Left cardiac atrium (tissue), 4 donors: ENCODE data around the gene TXNDC17. TPM values are rescaled to one million over a fixed set of nuclear protein-coding genes. Genes with fewer than 3 reads are reported as not detected.
"Not testable (repeated sequence)": the region's sequence is repeated elsewhere in the genome, so short reads cannot be mapped to it uniquely, and the experiment has no call there.

Experiments
- ATAC-seq, 2 donors: fragments of 200-7000 bp; cut with Tn5 transposase; one replicate each; pipeline ENCODE4 v1.9.1; 2020; ENCODE audit warnings: mild to moderate bottlenecking in 2 of 2, moderate library complexity in 2 of 2
- DNase-seq: peaks from one replicate; pipeline ENCODE4 v3.0.0-alpha.2; 2020
- intact Hi-C, 2 donors: fragments of 100-400 bp; cut with DNase I; formaldehyde crosslinking; loops; one replicate each; pipeline versions ENCODE4 v1.14.1 to v1.15.1; 2022 to 2023
- long read RNA-seq: library from polyadenylated mRNA; unstranded; transcript quantifications from one replicate; pipeline ENCODE4 v2.0.0, GENCODE V29; 2021
- total RNA-seq, 2 donors: library from RNA; stranded (reverse); fragmentation: NEBNext Ultra II Directional; extraction: Animal tissue kit (Norgen Biotek cat#: 25700); gene quantifications; one replicate each; pipeline ENCODE4 v1.2.1, GENCODE V29; 2021
- donor health status: DM: no; HTN: yes; CAD: no.
- donor health status: DM: no; HTN: yes; CAD: no; lungs with severe emphysema.
- donor health status: DM: yes; HTN: yes; CAD: no.
- donor health status: Dilated cardiomyopathy.

Gene TXNDC17
- total RNA-seq = 10 to 100 TPM; 50.5 to 58.2 TPM
- long read RNA-seq, partial matches to known transcripts = 0 of 7 reads
- long read RNA-seq, other reads (novel, unspliced or antisense) = 0 of 7 reads

GRCh38 chr17:6640536-6641246 is at the start of gene TXNDC17, which contains the start of gene KIAA0753:
TXNDC17 (plus strand) TSS chr17:6641060; CDS start chr17:6641083, 23 bp downstream.
KIAA0753 (minus strand) TSS chr17:6640711; CDS start chr17:6635103, 5,608 bp downstream.
- intact Hi-C loops = no loop called here
- ATAC-seq = peak; percentile 97 to 98

GRCh38 chr17:6591599-6592158 is 49.2 kb upstream of the TXNDC17 start:
- ATAC-seq (no peak), DNase-seq (no peak)
- intact Hi-C loops = no loop called here

More at GRCh38 chr17:6640536-6641246, at the start of gene TXNDC17, which contains the start of gene KIAA0753:
- peak; percentile 95 for DNase-seq

DNA sequence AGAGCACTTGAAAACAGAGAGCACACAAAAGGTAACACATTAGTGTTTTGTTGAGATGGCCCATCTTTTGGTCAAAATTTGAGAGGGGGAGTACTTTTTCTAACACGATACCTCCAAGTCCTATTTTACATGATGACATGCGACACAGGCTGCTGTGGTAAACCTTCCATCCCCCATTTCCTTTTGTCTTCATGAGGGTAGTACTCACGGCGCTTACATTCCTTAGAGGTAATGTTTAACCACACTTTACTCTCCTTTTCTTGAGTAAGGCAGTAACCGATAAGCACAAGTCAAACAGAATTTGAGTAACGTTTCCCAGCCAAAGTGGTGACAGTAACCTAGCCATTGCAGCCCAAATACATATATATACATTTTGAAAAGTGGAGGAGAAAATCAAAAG is 48.7 kb upstream of the TXNDC17 start:
- intact Hi-C loops = no loop called here
- ATAC-seq (no peak), DNase-seq (no peak)

- intact Hi-C loops, DNase-seq, ATAC-seq: not testable (repeated sequence)
Observed at GRCh38 chr17:6593371-6593770, 47.5 kb upstream of the TXNDC17 start.

DNA sequence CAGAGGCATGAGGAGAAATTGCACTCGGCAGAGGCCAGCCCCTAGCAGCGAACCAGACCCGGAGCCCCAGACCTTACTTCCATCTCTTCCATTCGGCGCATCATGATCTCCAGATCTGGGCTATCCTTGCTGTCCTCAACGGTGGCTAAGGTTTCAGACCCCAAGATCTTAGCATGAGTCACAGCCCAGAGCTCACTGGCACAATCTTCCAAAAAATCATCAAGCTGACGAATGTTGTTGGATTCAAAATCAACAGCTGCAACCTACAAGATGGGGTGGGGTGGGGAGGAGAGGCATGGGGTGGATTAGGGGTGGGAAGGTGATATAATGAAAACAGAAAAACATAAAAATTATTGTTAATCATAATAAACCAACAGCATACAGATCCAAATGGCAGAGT is 44.8 kb upstream of the TXNDC17 start:
- no peak for ATAC-seq
- no peak for DNase-seq
- intact Hi-C loops = no loop called here

DNA sequence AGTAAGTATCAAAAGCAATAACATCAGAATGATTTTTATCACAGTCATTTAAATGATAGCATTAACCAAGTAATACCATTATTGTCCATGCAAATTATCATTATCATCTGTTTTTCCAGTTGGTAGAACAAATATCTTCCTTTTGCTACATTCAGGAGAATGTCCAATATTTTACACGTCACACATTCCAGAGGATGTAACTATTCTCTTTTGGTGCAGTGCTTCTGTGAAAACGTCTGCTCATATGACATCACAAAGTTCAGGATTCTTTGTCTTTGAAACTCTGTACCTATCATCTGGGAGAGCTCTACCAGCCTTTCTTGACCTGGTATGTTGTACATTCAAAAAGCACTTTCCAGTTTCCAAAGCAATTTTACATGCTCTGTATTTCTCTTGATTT is 44.3 kb upstream of the TXNDC17 start:
- DNase-seq = no peak
- intact Hi-C loops = no loop called here
- ATAC-seq = no peak

DNA sequence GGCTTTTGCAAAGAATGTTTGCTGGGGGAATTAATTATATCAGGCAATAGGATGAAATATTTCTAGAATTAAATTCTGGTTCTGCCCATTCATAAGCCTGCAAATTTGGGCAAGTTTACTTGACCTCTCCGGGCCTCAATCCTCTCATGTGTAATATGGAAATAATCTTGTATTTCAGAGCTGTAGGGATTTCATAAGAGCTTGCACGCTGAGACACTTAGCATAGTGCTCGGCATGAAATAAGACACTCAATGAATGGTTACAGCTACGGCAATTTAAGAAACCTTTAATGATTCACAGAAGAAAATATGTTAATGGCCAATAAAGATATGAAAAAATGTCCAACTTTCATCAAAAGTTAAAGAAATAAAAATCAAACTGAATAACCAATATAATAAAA is 43.9 kb upstream of the TXNDC17 start:
- intact Hi-C loops = no loop called here
- DNase-seq = no peak
- no peak for ATAC-seq

GRCh38 chr17:6597727-6598126 is 43.1 kb upstream of the TXNDC17 start:
- intact Hi-C loops = no loop called here
- no peak for DNase-seq
- no peak for ATAC-seq

GRCh38 chr17:6599364-6599763 is 41.5 kb upstream of the TXNDC17 start:
- intact Hi-C loops = no loop called here
- no peak for DNase-seq
- ATAC-seq = peak; percentile 34 to 63

DNA sequence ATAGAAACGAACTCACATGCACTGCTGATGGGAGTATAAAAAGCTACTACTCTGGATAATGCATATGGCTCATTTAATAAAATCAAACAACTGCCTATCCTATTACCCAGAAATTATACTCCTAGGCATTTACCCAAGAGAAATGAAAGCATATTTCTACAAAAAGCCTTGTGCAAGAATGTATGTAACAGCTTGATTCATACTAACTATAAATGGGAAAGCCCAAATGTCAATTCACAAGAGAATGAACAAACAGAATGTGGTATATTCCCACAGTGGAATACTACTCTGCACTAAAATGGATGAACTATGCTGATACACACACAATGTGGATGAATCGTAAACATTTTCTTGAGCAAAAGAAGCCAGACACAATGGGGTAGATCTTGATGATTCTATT is 38.7 kb upstream of the TXNDC17 start:
- no peak for DNase-seq
- no peak for ATAC-seq
- intact Hi-C loops = no loop called here

- no peak for ATAC-seq
- no peak for DNase-seq
- intact Hi-C loops = no loop called here
Observed at GRCh38 chr17:6603744-6604325, 37.0 kb upstream of the TXNDC17 start.

GRCh38 chr17:6605142-6605541 is 35.7 kb upstream of the TXNDC17 start:
- no peak for DNase-seq
- intact Hi-C loops = no loop called here
- no peak for ATAC-seq

GRCh38 chr17:6608321-6608720 is 32.5 kb upstream of the TXNDC17 start:
- no peak for ATAC-seq
- DNase-seq = no peak
- intact Hi-C loops = no loop called here

GRCh38 chr17:6610011-6610410 is 30.8 kb upstream of the TXNDC17 start:
- ATAC-seq (no peak), DNase-seq (no peak)
- intact Hi-C loops = no loop called here

DNA sequence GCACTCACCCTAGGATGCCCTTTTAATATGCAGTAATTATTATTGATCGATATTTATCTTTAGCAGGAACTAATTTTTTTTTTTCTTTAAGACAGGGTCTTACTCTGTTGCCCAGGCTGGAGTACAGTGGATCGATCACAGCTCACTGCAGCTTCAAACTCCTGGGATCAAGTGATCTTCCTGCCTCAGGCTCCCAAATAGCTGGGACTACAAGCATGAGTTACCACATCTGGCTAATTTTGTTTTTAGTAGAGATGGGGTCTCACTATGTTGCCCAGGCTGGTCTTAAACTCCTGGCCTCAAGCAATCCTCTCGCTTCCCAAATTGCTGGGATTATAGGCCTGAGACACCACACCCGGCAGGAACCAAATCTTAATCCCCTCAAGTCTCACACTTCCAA is 29.6 kb upstream of the TXNDC17 start:
- no peak for DNase-seq
- intact Hi-C loops = no loop called here
- ATAC-seq = no peak

DNA sequence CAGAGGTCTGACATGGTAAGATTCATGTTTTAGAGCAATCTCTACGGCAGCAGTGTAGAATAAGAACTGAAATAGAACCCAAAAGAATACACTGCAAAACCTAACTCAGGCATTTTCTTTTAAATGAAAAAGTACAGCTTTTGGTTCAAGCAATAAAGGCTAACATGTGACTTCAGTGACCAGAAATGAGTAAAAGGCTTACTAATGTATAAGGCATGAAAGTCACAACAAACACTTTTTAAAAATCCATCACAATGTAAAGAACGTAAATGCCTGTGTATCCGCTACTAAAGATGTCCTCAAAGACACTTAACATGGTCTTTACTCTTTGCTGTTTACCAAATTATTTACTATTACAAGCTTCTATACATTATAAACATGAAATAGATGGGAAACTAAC is 16.9 kb upstream of the TXNDC17 start:
- ATAC-seq = no peak
- DNase-seq = no peak
- intact Hi-C loops = no loop called here

DNA sequence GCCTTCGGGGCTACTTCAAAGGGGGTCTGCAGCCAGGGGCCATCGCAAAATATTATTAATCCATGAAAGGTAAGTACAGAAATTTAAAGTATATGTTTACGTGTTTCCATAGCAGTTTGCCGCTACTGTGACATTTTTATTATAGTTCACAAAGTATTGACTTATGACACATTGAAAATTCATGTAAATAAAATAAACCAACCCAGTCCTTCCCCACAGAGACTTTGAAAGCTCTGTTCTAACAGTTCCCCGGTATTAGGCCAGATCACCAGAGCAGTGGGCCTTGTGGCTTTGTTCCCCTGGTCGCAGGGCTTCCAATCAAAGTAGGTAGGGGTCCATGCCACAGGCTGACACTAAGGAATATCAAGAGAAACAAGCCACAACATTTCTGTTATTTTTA is 14.2 kb upstream of the TXNDC17 start:
- no peak for DNase-seq
- intact Hi-C loops = no loop called here
- ATAC-seq = no peak

- intact Hi-C loops = no loop called here
- DNase-seq (no peak), ATAC-seq (no peak)
Observed at GRCh38 chr17:6627019-6627418, 13.8 kb upstream of the TXNDC17 start.

GRCh38 chr17:6630390-6630789 is 10.5 kb upstream of the TXNDC17 start:
- intact Hi-C loops = no loop called here
- DNase-seq (no peak), ATAC-seq (no peak)

- intact Hi-C loops = no loop called here
- DNase-seq (no peak), ATAC-seq (no peak)
Observed at GRCh38 chr17:6632530-6632929, 8.3 kb upstream of the TXNDC17 start.

DNA sequence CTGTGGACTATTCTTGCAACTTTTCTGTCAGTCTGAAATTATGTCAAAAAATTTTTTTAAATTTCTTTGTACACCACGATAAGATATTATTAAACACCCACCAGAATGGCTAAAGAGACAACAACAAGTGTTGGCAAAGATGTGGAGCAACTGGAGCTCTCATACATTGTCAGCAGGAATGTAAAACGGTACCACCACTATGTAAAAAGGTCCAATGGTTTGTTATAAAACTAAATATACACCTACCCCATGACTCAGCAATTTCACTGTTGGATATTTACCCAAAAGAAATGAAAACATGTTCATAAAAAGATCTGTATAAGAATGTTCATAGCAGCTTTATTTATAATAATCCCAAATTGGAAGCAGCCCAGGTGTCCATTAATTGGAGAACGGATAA is 7.6 kb upstream of the TXNDC17 start:
- ATAC-seq = no peak

More for the DNA sequence above, 7.6 kb upstream of the TXNDC17 start:
- no peak for DNase-seq
- intact Hi-C loops = no loop called here
